H9 (cell line): ENCODE measurements around the gene TMEM39B. TPM values are rescaled to one million over a fixed set of nuclear protein-coding genes. Genes with fewer than 3 reads are reported as not detected.

Experiments
- DNase-seq: peaks from one replicate; pipeline ENCODE4 v3.0.0-alpha.2; 2017
- H2AFZ ChIP-seq: one replicate; pipeline ENCODE4 v1.6.1; 2013; ENCODE audit warnings: mild to moderate bottlenecking, low read length, control low read depth, moderate library complexity
- H2AK5ac ChIP-seq: 2 replicates; pipeline ENCODE4 v1.6.1; 2013; ENCODE audit warnings: low read length, control low read depth, mixed read lengths; ENCODE audit not compliant: insufficient read length
- H2BK120ac ChIP-seq: one replicate; pipeline ENCODE4 v1.6.1; 2013; ENCODE audit warnings: low read depth, mild to moderate bottlenecking, low read length, control low read depth, inconsistent platforms; ENCODE audit not compliant: poor library complexity, severe bottlenecking
- H2BK12ac ChIP-seq: 2 replicates; pipeline ENCODE4 v1.6.1; 2013; ENCODE audit warnings: low read length, control low read depth, mixed read lengths, low read depth; ENCODE audit not compliant: insufficient read length
- H2BK15ac ChIP-seq: 2 replicates; pipeline ENCODE4 v1.6.1; 2013; ENCODE audit warnings: low read depth, low read length, control low read depth
- H2BK20ac ChIP-seq: one replicate; pipeline ENCODE4 v1.6.1; 2013; ENCODE audit warnings: low read depth, mild to moderate bottlenecking, low read length, control low read depth, inconsistent platforms; ENCODE audit not compliant: poor library complexity, severe bottlenecking
- H2BK5ac ChIP-seq: 2 replicates; pipeline ENCODE4 v1.6.1; 2013; ENCODE audit warnings: low read length, control low read depth, mixed read lengths; ENCODE audit not compliant: insufficient read length
- H3K14ac ChIP-seq: 2 replicates; pipeline ENCODE4 v1.6.1; 2013; ENCODE audit warnings: low read length, control low read depth; ENCODE audit not compliant: insufficient read depth
- H3K18ac ChIP-seq: 2 replicates; pipeline ENCODE4 v1.6.1; 2013; ENCODE audit warnings: low read depth, mild to moderate bottlenecking, mixed read lengths, low read length, control low read depth; ENCODE audit not compliant: insufficient read length
- H3K23ac ChIP-seq: 2 replicates; pipeline ENCODE4 v1.6.1; 2013; ENCODE audit warnings: low read length, control low read depth, mixed read lengths, low read depth; ENCODE audit not compliant: insufficient read length
- H3K23me2 ChIP-seq: 2 replicates; pipeline ENCODE4 v1.6.1; 2013; ENCODE audit warnings: low read depth, mild to moderate bottlenecking, mixed read lengths, low read length, control low read depth; ENCODE audit not compliant: insufficient read length, poor library complexity, severe bottlenecking
- H3K27ac ChIP-seq: 2 replicates; pipeline ENCODE4 v1.5.1; 2013; ENCODE audit warnings: low read length, control low read depth, mixed read lengths, low read depth; ENCODE audit not compliant: insufficient read length
- H3K27me3 ChIP-seq: 2 replicates; pipeline ENCODE4 v1.6.1; 2013; ENCODE audit warnings: low read length, control low read depth, inconsistent platforms; ENCODE audit not compliant: insufficient read depth
- H3K4ac ChIP-seq: 2 replicates; pipeline ENCODE4 v1.6.1; 2013; ENCODE audit warnings: low read depth, mild to moderate bottlenecking, control low read depth, inconsistent platforms, low read length, moderate library complexity
- H3K4me1 ChIP-seq: 2 replicates; pipeline ENCODE4 v1.6.1; 2013; ENCODE audit warnings: low read length, control low read depth, inconsistent platforms; ENCODE audit not compliant: insufficient read depth
- H3K4me2 ChIP-seq: 2 replicates; pipeline ENCODE4 v1.6.1; 2013; ENCODE audit warnings: low read length, control low read depth, mixed read lengths; ENCODE audit not compliant: insufficient read length, insufficient read depth
- H3K56ac ChIP-seq: 2 replicates; pipeline ENCODE4 v1.6.1; 2013; ENCODE audit warnings: low read depth, mild to moderate bottlenecking, mixed read lengths, low read length, control low read depth; ENCODE audit not compliant: insufficient read length
- H3K79me1 ChIP-seq: 2 replicates; pipeline ENCODE4 v1.6.1; 2013; ENCODE audit warnings: low read depth, mild to moderate bottlenecking, moderate library complexity, low read length, control low read depth, inconsistent platforms; ENCODE audit not compliant: insufficient read depth, poor library complexity, severe bottlenecking
- H3K79me2 ChIP-seq: 2 replicates; pipeline ENCODE4 v1.6.1; 2013; ENCODE audit warnings: low read length, control low read depth, inconsistent platforms; ENCODE audit not compliant: insufficient read depth
- H3K9ac ChIP-seq: 2 replicates; pipeline ENCODE4 v1.6.1; 2013; ENCODE audit warnings: low read length, control low read depth, mixed read lengths; ENCODE audit not compliant: insufficient read length; ENCODE audit errors: extremely low read depth
- H3K9me3 ChIP-seq: one replicate; pipeline ENCODE4 v1.6.1; 2013; ENCODE audit warnings: low read depth, low read length, inconsistent platforms; ENCODE audit not compliant: control insufficient read depth
- H3T11ph ChIP-seq: one replicate; pipeline ENCODE4 v1.6.1; 2013; ENCODE audit warnings: mild to moderate bottlenecking, low read length, control low read depth, inconsistent platforms
- H4K20me1 ChIP-seq: one replicate; pipeline ENCODE4 v1.6.1; 2013; ENCODE audit not compliant: control insufficient read depth, insufficient read length, insufficient read depth
- H4K5ac ChIP-seq: 2 replicates; pipeline ENCODE4 v1.6.1; 2013; ENCODE audit warnings: low read depth, mild to moderate bottlenecking, mixed read lengths, low read length, control low read depth; ENCODE audit not compliant: insufficient read length
- H4K8ac ChIP-seq: replicated peaks from 2 replicates; pipeline ENCODE4 v1.6.1; 2013; ENCODE audit warnings: low read length, control low read depth, mixed read lengths, low read depth; ENCODE audit not compliant: insufficient read length
- H4K91ac ChIP-seq: 2 replicates; pipeline ENCODE4 v1.6.1; 2013; ENCODE audit warnings: low read depth, mild to moderate bottlenecking, moderate library complexity, mixed read lengths, low read length, control low read depth; ENCODE audit not compliant: insufficient read length
- H3K27ac Mint-ChIP-seq, 3 experiments: 2 replicates in 2 of 3; 3 replicates in 1 of 3; pipeline ENCODE4 v1.8.0; 2020 to 2021; ENCODE audit warnings: mixed read lengths in 3 of 3, mild to moderate bottlenecking in 1 of 3, moderate library complexity in 1 of 3
- H3K27me3 Mint-ChIP-seq: 2 replicates; pipeline ENCODE4 v1.8.0; 2021; ENCODE audit warnings: low read depth, mild to moderate bottlenecking, moderate library complexity, mixed read lengths
- H3K36me3 Mint-ChIP-seq, 3 experiments: 2 replicates in 2 of 3; 3 replicates in 1 of 3; pipeline ENCODE4 v1.8.0; 2020 to 2021; ENCODE audit warnings: low read depth in 3 of 3, mixed read lengths in 3 of 3; ENCODE audit not compliant: insufficient read depth in 1 of 3
- H3K4me1 Mint-ChIP-seq, 2 experiments: 2 replicates each; pipeline ENCODE4 v1.8.0; 2020; ENCODE audit warnings: mixed read lengths in 2 of 2
- H3K4me3 Mint-ChIP-seq, 2 experiments: 2 replicates in 1 of 2; 3 replicates in 1 of 2; pipeline ENCODE4 v1.8.0; 2020 to 2021; ENCODE audit warnings: mild to moderate bottlenecking in 2 of 2, mixed read lengths in 2 of 2, moderate library complexity in 1 of 2
- H3K9me3 Mint-ChIP-seq, 2 experiments: 2 replicates in 1 of 2; 3 replicates in 1 of 2; pipeline ENCODE4 v1.8.0; 2020; ENCODE audit warnings: mild to moderate bottlenecking in 2 of 2, mixed read lengths in 2 of 2, moderate library complexity in 1 of 2
- WGBS: extraction: QIAGEN DNeasy Blood & Tissue Kit; methylation state at CpG from one replicate; pipeline ENCODE4 v1.1.7; 2013; ENCODE audit warnings: missing lambda C conversion rate, low lambda C conversion rate, mixed read lengths; ENCODE audit not compliant: insufficient read length; ENCODE audit errors: extremely low coverage; 5-methylcytosine and 5-hydroxymethylcytosine counted together
- total RNA-seq: library from RNA; stranded (reverse); gene quantifications from 2 replicates; pipeline ENCODE4 v1.2.1, GENCODE V29; 2021
- TF ChIP-seq, protein P1 (sequence below): fragments of 200-600 bp; sonication (generic); conservative IDR thresholded peaks from 3 replicates; pipeline ENCODE4 v1.8.0; 2021; ENCODE audit warnings: antibody characterized with exemption, mild to moderate bottlenecking

The TMEM39B gene
- total RNA-seq, 1 experiment from 2014 or later = 27.4 TPM

- Histone ChIP-seq H3K56ac (no peak overlapping the region), H3K18ac (no peak overlapping the region), H2BK20ac (no peak overlapping the region), H3K23me2 (no peaks in the 10 kb centered on the region), H3K79me1 (peaks cover 6% of the 10 kb centered on the region), H2BK120ac (no peak overlapping the region), H3K79me2 (peaks cover 59% of the 10 kb centered on the region), H3T11ph (no peak overlapping the region), H2BK15ac (no peak overlapping the region), H3K14ac (no peak overlapping the region), H4K5ac (no peak overlapping the region), H3K27ac (no peak overlapping the region), H2AK5ac (no peak overlapping the region), H4K8ac (no peak overlapping the region), H3K9me3 (no peaks in the 10 kb centered on the region), H3K27me3 (no peaks in the 10 kb centered on the region), H3K23ac (no peak overlapping the region), H4K20me1 (no peaks in the 10 kb centered on the region), H3K9ac (no peak overlapping the region), H3K4ac (no peak overlapping the region), H3K4me1 (no peaks in the 10 kb centered on the region), H2BK12ac (no peak overlapping the region), H2BK5ac (no peak overlapping the region), H2AFZ (no peak overlapping the region), H3K4me2 (no peak overlapping the region), H4K91ac (no peak overlapping the region)
- Mint-ChIP-seq H3K4me1 (no peaks in the 10 kb centered on the region), H3K36me3 (peaks cover 17 to 47% (median 35%) of the 10 kb centered on the region in 3 experiments), H3K27ac (no peak overlapping the region), H3K27me3 (no peaks in the 10 kb centered on the region), H3K4me3 (no peak overlapping the region), H3K9me3 (no peaks in the 10 kb centered on the region)
- TF ChIP-seq, protein P1, sequence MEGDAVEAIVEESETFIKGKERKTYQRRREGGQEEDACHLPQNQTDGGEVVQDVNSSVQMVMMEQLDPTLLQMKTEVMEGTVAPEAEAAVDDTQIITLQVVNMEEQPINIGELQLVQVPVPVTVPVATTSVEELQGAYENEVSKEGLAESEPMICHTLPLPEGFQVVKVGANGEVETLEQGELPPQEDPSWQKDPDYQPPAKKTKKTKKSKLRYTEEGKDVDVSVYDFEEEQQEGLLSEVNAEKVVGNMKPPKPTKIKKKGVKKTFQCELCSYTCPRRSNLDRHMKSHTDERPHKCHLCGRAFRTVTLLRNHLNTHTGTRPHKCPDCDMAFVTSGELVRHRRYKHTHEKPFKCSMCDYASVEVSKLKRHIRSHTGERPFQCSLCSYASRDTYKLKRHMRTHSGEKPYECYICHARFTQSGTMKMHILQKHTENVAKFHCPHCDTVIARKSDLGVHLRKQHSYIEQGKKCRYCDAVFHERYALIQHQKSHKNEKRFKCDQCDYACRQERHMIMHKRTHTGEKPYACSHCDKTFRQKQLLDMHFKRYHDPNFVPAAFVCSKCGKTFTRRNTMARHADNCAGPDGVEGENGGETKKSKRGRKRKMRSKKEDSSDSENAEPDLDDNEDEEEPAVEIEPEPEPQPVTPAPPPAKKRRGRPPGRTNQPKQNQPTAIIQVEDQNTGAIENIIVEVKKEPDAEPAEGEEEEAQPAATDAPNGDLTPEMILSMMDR = no peak
- DNase-seq = no peak
- no CpG with 5 or more reads among the region's 3 CpGs for WGBS
Observed at GRCh38 chr1:32028746-32029145, 44.0 kb upstream of the TMEM39B start.
